LNCAP (cell line): ENCODE measurements around the gene MYL5.

Experiments used
- CTCF ChIP-seq: fragments of 450-650 bp; IDR thresholded peaks from 2 replicates; pipeline ENCODE4 v1.5.1; 2017; ENCODE audit warnings: mild to moderate bottlenecking

The MYL5 gene

DNA sequence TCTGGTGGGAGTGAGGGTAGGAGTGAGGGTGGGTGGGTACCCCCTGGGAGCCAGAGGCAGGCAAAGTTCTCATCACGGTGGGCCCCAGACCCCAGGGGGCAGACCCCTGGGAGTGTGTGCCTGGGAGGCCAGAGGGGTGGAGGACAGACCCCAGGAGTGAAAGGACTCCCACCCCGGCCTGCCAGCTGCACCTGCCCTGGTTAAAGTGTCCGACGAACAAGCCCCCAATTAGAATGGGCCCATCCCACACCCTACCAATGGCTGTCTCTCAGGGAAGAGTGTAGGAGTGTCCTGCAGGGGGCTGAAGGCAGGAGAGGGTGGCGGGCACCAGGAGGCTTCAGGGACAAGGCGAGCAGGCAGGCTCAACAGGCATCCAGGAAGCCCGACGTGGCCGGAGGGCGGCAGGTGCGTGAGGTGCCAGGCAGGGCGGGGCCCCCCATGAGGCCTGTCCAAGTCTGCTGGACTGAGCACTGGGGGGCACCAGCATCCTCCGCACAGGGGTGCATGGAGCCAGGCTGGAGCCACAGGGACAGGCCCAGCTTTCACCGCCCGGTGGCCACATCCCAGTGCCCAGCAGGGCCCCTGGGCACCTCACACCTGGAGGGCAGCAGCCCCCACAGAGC lies 40.3 kb upstream of the MYL5 start:
- no peak for TF ChIP-seq CTCF

GRCh38 chr4:634599-634985 lies 39.8 kb upstream of the MYL5 start:
- TF ChIP-seq CTCF = no peak

DNA sequence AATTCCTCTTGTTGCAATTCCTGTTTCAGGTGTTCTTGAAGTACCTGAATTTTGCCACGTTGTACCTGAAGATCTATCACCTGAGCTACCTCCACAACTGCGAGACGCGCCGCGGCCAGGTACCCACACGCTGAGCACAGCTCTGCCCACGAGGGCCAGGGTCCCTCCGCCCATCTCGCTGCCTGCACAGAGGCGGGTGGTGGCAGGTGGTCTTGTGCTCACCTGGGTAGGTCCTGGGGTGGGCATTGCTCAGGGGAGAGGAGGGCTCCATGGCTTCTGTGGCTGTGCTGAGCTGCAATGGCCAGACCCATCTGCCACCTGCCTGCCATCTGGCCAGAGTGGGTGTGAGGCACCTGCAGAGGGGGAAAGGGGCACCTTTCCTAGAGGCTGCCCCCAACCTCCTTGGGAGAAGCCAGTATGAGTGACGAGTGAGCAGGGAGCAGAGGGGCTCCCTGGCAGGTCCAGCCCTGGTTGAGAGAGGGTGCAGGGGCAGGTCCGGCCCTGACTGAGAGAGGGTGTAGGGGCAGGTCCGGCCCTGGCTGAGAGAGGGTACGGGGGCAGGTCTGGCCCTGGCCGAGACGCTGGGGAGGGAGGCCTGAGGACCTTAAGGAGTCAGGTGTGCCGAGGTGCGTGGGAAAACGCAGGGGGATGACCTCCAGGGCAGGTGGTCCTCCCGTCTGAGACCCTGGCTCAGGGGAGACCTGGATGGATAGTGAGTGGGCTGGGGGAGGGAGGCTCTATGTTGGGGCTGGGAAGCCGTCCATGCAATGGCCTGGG lies 38.3 kb upstream of the MYL5 start:
- no peak for TF ChIP-seq CTCF

DNA sequence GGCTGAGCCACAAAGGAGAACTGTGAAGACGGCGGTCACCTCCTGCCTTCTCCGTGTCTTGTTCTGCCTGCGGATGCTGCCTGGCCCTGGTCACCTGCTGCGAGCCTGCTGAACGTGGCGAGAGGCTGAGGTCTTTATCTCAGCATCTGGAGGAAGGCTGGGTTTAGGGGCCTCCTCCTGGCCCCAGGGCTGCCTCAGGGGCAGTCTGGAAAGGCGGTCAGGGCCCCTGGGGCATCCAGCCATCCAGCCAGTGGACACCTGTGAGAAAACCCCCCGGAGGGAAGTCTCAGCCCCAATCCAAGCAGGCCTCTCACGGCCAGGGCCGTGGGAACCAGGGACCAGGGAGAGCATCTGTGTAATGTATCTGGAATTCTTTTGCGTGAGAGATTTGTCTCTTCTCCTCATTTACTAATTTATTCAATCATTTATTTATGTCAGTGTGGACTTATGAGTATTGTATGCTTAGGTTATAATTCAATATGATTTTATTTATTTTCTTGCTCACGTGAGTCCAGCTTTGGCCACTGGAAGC lies 37.6 kb upstream of the MYL5 start:
- no peak for TF ChIP-seq CTCF

DNA sequence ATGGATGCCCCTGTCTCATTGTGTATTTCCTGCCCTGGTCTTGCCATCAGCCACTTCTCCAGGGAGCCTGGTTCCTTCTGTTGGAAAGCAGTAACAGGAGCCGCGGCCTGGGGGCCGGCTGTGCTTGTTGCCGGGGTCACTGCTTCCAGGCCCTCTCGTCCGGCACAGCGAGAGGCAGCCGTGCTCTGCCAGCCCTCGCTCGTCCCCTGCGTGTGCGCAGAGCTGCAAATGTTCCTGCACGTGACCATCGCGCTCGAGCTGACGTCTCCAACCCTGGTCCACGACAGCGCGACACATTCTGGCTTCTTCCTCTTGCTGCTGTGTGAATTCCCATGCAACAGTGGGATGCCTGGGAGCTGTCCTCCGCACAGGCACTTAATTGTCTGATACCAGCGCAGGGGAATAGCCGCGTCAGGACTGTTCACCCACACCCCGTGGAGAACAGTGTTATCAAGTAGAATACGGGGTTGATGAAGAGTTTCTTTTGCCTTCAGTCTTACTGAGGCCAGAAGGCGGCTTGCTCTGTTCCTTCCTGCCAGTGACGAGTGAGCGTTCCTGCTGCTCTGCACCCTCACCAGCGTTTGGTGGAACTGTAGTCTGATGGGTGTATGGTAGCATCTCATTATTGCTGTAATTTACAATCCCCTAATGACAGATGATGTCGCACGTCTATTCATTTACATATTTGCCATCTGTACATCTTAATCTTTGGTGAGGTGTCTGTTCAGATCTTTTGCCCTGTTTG lies 36.6 kb upstream of the MYL5 start:
- no peak for TF ChIP-seq CTCF

DNA sequence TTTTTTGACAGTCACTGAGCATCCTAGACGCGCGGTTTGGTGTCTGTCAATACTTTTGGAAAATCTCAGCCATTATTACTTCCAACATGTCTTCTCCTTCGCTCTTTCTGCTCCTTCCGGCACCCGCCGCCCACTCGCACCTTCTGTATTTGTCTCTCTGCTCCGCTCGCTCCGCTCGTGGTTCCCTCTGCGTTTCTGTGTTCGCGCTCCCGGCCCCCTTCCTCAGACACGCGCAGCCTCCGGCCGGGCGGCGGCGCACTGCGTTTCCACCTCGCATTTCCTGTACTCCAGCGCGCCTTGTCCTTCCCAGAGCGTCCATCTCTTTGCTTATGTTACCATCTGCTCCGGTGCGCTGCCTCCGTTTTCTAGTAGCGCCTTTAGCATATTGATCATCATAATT lies 27.9 kb upstream of the MYL5 start:
- TF ChIP-seq CTCF = no peak

- no peak for TF ChIP-seq CTCF
Observed at GRCh38 chr4:647481-647880, 26.9 kb upstream of the MYL5 start.
